ENCODE results near the gene PSMG1. TPM values are rescaled to one million over a fixed set of nuclear protein-coding genes. Genes with fewer than 3 reads are reported as not detected.

Gene PSMG1
- total and polyA plus RNA-seq, 9 of the 15 experiments (the other 6 are each of a cell fraction or from before 2014, with no cell fraction given) = 54.5 to 427 (median 328) TPM

DNA sequence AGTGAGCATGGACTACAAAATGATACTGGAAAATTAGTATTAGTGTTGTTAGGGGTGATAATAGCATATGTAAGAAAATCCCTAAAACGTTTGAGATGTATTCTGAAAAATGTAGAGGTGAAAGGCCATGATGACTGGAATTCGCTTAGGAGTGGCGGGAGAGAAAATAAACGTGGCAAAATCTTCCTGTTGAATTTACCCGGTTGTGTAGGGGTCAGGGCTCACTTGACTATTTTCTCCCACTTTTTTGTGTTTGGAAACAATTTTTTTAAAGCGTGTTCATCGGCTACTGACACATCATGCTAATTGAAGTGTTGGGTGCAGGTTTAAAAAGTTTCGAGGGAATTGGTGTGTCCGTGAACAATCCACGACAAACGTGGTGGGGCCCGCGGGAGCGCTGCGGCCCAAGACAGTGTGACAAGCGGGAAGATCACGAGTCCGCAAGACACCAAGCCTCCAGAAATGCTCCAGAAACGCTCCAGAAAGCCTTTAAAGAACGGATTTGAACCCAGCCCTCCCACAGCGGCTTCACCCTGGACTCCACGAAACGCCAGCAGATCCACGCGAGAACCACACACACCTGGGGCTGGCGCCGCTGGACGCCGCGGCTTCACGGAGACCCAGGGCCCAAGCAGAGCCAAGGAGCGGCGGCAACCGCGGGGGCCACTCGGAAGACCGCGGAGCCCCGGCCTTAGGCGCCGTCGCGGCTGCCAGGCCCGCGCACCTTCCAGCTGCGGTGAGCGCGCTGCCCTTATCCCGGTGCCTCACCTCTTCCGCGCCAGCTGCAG is 573 bp downstream of the PSMG1 start (continued):
- TF ChIP-seq ZNF780A (CRISPR knock-in tag; IDR thresholded peaks at IDR 0.05) = peak; percentile 50; the same call in 1 of the 2 replicates
- peak; percentile 10 for TF ChIP-seq NELFE (IDR thresholded peaks at IDR 0.05; ENCODE audit: insufficient read depth, insufficient read length)
- no peak for TF ChIP-seq SP1 (CRISPR knock-in tag; IDR thresholded peaks at IDR 0.05)
- TF ChIP-seq, protein P1, sequence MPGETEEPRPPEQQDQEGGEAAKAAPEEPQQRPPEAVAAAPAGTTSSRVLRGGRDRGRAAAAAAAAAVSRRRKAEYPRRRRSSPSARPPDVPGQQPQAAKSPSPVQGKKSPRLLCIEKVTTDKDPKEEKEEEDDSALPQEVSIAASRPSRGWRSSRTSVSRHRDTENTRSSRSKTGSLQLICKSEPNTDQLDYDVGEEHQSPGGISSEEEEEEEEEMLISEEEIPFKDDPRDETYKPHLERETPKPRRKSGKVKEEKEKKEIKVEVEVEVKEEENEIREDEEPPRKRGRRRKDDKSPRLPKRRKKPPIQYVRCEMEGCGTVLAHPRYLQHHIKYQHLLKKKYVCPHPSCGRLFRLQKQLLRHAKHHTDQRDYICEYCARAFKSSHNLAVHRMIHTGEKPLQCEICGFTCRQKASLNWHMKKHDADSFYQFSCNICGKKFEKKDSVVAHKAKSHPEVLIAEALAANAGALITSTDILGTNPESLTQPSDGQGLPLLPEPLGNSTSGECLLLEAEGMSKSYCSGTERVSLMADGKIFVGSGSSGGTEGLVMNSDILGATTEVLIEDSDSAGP (CRISPR knock-in tag; IDR thresholded peaks at IDR 0.05) = 0 out of 2 replicates have a peak, but pooled peaks have one; percentile 57
- TF ChIP-seq ZC3H4 (CRISPR knock-in tag; IDR thresholded peaks at IDR 0.05; ENCODE audit: borderline replicate concordance) = peak; percentile 90; the same call in 1 of the 2 replicates
- no peak for TF ChIP-seq OTX1 (CRISPR knock-in tag; IDR thresholded peaks at IDR 0.05)
- peak; percentile 71; the same call in 1 of the 2 replicates for TF ChIP-seq ZNF717 (CRISPR knock-in tag; IDR thresholded peaks at IDR 0.05)
- no peak for TF ChIP-seq ZNF184 (CRISPR knock-in tag; IDR thresholded peaks at IDR 0.05)
- TF ChIP-seq TCFL5 (CRISPR knock-in tag; conservative IDR thresholded peaks at IDR 0.05) = no peak
- TF ChIP-seq PHF8 (IDR thresholded peaks at IDR 0.05; ENCODE audit: borderline replicate concordance, low read length) = 0 out of 2 replicates have a peak, but pooled peaks have one; percentile 94
- TF ChIP-seq, protein P2, sequence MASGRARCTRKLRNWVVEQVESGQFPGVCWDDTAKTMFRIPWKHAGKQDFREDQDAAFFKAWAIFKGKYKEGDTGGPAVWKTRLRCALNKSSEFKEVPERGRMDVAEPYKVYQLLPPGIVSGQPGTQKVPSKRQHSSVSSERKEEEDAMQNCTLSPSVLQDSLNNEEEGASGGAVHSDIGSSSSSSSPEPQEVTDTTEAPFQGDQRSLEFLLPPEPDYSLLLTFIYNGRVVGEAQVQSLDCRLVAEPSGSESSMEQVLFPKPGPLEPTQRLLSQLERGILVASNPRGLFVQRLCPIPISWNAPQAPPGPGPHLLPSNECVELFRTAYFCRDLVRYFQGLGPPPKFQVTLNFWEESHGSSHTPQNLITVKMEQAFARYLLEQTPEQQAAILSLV (tag; IDR thresholded peaks at IDR 0.05) = no peak
- TF ChIP-seq EP400 (IDR thresholded peaks at IDR 0.05) = no peak
- no peak for TF ChIP-seq MAFF (IDR thresholded peaks at IDR 0.05; ENCODE audit: low read length)
- TF ChIP-seq RBM34 (IDR thresholded peaks at IDR 0.05; ENCODE audit: borderline replicate concordance, insufficient read depth, low read length) = no peak
- TF ChIP-seq TCF7 (IDR thresholded peaks at IDR 0.05; ENCODE audit: borderline replicate concordance) = no peak
- TF ChIP-seq HDAC8 (tag; IDR thresholded peaks at IDR 0.05) = no peak
- TF ChIP-seq, protein P3, sequence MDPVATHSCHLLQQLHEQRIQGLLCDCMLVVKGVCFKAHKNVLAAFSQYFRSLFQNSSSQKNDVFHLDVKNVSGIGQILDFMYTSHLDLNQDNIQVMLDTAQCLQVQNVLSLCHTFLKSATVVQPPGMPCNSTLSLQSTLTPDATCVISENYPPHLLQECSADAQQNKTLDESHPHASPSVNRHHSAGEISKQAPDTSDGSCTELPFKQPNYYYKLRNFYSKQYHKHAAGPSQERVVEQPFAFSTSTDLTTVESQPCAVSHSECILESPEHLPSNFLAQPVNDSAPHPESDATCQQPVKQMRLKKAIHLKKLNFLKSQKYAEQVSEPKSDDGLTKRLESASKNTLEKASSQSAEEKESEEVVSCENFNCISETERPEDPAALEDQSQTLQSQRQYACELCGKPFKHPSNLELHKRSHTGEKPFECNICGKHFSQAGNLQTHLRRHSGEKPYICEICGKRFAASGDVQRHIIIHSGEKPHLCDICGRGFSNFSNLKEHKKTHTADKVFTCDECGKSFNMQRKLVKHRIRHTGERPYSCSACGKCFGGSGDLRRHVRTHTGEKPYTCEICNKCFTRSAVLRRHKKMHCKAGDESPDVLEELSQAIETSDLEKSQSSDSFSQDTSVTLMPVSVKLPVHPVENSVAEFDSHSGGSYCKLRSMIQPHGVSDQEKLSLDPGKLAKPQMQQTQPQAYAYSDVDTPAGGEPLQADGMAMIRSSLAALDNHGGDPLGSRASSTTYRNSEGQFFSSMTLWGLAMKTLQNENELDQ (CRISPR knock-in tag; IDR thresholded peaks at IDR 0.05; ENCODE audit: borderline replicate concordance) = no peak
